ENCODE data around the gene NDOR1. TPM values are rescaled to one million over a fixed set of nuclear protein-coding genes. Genes with fewer than 3 reads are reported as not detected.

The NDOR1 gene
- total RNA-seq, 1 donor = 7.8 TPM

DNA sequence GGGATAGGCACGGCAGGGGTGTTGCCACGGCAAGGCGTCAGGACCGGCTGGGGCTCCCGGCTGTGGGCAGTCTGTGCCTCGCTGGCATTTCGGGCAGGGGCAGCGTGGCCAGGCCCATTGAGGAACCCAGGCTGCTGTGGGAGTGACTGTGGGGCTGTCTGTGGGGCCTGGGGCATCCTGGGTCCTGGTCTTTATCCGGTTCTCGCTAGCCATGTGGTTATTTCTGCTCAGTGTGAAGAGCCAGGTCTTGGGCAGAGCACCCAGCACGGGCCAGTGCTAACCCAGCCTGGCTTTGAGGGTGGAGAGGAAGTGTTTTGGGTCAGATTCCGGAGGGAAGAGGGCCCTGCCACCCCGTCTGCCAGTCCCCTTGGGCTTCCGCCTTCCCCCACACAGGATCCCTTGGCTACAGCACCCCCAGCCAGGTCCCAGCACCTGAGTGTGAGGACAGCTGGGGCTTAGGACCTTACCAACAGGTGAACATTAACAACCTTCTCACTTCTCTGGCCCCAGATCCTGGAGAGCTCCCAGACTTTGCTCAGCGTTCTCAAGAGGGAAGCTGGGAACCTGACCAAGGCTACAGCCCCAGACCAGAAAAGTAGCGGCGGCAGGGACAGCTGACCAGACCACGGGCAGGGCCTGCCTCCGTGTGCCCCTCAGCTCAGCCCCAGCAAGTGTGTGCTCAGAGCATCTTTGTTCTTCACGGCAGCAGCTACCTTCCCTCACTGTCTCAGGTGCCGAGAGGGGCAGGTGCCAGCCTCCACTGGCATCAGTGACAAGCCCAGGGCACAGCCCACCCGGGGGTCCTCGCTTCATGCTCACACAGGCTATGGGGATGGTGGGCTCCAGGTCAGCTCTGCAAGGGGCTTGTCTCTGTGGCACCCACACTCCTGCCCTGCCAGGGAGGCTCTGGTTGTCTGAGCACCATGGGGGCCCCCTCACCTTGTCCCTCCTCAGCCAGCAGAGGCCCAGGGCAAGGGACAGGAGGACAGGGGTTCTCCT is 15.9 kb upstream of the NDOR1 start:
- DNase-seq (ENCODE audit: low read depth) = no peak
- TF ChIP-seq, protein P1, sequence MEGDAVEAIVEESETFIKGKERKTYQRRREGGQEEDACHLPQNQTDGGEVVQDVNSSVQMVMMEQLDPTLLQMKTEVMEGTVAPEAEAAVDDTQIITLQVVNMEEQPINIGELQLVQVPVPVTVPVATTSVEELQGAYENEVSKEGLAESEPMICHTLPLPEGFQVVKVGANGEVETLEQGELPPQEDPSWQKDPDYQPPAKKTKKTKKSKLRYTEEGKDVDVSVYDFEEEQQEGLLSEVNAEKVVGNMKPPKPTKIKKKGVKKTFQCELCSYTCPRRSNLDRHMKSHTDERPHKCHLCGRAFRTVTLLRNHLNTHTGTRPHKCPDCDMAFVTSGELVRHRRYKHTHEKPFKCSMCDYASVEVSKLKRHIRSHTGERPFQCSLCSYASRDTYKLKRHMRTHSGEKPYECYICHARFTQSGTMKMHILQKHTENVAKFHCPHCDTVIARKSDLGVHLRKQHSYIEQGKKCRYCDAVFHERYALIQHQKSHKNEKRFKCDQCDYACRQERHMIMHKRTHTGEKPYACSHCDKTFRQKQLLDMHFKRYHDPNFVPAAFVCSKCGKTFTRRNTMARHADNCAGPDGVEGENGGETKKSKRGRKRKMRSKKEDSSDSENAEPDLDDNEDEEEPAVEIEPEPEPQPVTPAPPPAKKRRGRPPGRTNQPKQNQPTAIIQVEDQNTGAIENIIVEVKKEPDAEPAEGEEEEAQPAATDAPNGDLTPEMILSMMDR (IDR thresholded peaks at IDR 0.05; ENCODE audit: insufficient read depth, low read depth, low read length) = no peak
- H3K4me3 ChIP-seq (ENCODE audit: low read depth, low read length) = peak overlapping the region; percentile 88

DNA sequence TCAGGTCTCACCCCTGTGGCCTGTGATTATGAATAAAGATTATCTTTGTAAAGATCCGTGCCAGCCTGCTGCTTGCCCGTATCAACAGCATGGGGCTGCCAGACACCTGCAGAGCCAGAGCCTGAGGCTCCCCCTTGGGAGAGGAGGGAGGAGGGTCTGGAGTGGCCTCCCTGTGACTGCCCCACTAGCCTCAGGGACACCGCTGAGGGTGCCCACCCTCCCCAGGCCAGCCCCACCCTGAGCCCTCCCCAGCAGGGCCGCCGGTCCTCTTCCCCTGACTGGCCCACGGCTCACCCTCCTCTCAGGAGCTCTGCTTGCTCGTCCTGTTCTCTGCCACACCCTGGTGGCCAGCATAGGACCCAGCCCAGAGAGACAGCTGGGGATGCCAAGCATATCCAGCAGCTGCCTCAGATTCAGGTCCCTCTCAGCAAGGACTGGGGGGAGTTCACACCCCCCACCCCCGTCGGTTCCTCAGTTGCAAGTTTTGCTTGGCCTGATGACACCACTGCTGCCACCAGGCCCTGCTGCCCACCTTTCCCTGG is 15.1 kb upstream of the NDOR1 start:
- TF ChIP-seq, protein P1 (IDR thresholded peaks at IDR 0.05; ENCODE audit: insufficient read depth, low read depth, low read length) = no peak
- H3K4me3 ChIP-seq (ENCODE audit: low read depth, low read length) = no peak overlapping the region
- DNase-seq (ENCODE audit: low read depth) = no peak

DNA sequence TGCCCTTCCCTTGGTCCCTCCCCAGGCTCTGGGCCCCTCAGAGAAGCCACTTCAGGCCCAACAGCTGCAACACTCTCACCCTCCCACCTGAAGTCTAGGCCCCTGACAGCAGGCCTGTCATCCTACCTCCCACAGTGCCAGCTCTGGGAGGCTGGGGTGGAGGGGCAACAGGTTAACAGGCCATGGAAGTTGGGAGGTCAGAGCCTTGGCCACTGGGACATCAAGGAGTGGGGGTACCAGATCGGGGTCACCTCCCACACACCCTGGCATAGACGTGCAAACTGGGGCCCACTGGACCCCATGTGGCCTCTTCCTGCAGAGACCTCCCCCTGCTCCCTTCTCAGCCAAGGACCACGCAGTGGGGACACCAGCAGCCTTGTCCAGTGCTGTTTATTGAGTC is 14.3 kb upstream of the NDOR1 start:
- no peak for DNase-seq (ENCODE audit: low read depth)
- TF ChIP-seq, protein P1 (IDR thresholded peaks at IDR 0.05; ENCODE audit: insufficient read depth, low read depth, low read length) = no peak
- H3K4me3 ChIP-seq (ENCODE audit: low read depth, low read length) = no peak overlapping the region

DNA sequence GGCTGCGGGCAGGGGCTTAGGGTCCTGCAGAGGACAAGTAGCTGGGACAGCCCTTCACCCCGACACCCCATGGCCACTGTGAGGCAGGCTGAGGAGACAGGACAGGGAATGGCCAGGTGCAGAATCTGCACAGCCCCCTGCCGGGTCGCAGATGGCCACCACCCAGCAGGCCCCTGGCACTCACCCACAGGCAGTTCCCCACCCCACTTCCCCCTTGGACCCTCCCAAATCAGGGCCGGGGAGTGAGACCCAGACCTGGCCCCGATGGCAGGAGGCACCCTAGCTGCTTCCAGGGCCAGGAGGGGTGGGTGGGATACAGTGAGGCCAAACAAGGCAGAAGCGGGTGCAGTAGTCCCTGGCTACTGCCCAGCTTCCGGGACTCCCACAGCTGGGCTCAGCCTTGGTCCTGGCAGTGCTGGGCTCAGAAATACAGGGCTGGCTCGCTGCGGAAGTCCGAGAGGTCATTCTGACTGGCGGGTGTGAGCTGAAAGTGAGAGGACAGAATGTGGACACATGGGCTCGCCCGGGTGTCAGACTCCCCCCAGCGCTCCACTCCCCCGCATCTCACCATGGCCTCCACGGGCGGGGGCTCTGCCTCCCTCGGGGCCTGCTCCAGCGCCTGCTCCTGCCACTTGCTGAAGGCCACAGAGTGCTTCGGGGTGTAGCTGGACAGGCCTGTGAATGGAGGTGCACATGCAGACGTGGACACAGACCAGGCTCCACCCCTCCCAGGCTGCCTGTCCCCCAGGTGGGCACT is 13.6 kb upstream of the NDOR1 start:
- TF ChIP-seq, protein P1 (IDR thresholded peaks at IDR 0.05; ENCODE audit: insufficient read depth, low read depth, low read length) = no peak
- H3K4me3 ChIP-seq (ENCODE audit: low read depth, low read length) = no peak overlapping the region
- DNase-seq (ENCODE audit: low read depth) = no peak

DNA sequence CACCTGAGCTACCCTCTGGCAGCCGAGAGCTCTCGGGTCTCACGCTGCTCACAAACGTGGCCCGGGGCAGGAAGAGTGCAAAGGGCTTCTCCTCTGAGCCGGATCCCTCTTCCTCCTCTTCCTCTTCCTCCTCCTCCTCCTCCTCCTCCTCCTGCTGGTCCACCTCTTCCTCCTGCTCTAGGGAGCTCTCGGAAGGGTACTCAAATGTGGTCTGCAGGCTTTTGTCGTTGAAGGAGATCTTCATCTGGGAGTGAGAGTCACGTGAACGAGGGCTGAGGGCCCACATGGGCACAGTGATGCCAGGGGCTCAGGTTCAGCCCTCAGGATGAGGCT is 13.1 kb upstream of the NDOR1 start:
- H3K4me3 ChIP-seq (ENCODE audit: low read depth, low read length) = no peak overlapping the region
- no peak for DNase-seq (ENCODE audit: low read depth)
- TF ChIP-seq, protein P1 (IDR thresholded peaks at IDR 0.05; ENCODE audit: insufficient read depth, low read depth, low read length) = no peak

DNA sequence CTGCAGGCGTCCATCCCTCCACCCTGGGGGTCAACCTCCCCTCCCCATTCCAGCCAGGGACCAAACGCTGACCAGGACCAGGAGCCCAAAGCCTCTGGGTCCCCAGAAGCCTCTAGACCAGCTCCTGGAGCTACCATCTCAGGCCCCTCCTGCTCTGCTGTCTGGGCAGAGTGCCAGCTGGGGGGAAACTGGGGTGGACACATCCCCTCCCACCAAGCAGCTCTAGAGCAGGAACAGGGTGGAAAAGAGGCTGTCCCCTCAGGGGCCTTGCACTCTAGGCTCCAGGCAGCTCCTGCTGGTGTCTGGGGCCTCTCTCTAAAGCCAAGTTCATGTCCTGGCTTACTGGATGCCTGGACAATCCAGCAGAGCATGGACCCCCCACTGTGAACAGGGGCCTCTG is 12.6 kb upstream of the NDOR1 start:
- no peak for DNase-seq (ENCODE audit: low read depth)
- H3K4me3 ChIP-seq (ENCODE audit: low read depth, low read length) = no peak overlapping the region
- TF ChIP-seq, protein P1 (IDR thresholded peaks at IDR 0.05; ENCODE audit: insufficient read depth, low read depth, low read length) = no peak

Data from fibroblast of villous mesenchyme (primary cell).